ENCODE measurements around the gene MDK.

MDK gene, protein sequence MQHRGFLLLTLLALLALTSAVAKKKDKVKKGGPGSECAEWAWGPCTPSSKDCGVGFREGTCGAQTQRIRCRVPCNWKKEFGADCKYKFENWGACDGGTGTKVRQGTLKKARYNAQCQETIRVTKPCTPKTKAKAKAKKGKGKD

DNA sequence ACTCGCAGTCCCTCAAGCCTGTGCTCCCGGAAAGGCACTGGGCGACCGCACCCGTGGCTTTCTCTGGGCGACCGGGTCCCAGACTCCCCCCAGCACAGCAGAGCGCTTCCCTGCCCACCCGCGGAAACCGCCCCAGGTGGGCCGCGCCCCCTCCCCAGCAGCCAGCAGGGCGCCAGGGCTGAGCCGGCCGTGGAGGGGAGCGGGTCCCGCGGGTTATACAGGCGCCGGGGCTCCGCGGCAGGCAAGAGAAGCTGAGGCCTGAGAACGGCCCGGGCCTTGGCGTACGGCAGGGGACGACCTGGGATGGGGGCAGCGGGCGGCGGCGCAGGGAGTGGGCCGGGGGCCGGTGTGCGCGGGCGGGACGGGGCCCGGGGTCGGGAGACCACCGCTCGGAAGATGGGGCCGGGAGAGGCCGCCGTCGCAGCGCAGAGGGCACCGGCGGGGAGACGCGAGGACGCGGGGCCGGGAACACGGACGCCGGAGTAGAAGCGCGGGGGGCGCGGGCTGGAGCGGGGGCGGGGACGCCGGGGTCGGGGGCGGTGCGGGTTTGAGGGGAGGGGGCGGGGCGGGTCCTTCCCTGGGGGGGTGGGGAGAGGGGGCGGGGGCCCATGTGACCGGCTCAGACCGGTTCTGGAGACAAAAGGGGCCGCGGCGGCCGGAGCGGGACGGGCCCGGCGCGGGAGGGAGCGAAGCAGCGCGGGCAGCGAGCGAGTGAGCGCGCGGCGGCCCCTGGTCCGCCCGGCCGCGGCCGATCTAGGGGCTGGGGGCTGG lies at the start of gene MDK:
Gene MDK, plus strand, starts transcription at position 622 of the 771 bp plus-strand sequence. CDS start 389 bp downstream, outside the sequence.
- Histone ChIP-seq H3K36me3 (ENCODE audit: control insufficient read depth, insufficient read depth, low read length) (peaks cover 27% of the 10 kb centered on the region), H3K9ac (ENCODE audit: low read length) (peak within 1 kb of the TSS; percentile 88), H3K4me3 (ENCODE audit: low read depth, low read length) (peak within 1 kb of the TSS; percentile 95), H3K27me3 (ENCODE audit: control insufficient read depth, insufficient read depth, low read length) (peaks cover 12% of the 10 kb centered on the region; the same call in 1 of the 2 replicates), H3K4me1 (ENCODE audit: control insufficient read depth, insufficient read depth, low read length) (peaks cover 21% of the 10 kb centered on the region), H3K9me3 (ENCODE audit: control insufficient read depth, insufficient read depth, low read depth, low read length) (no peaks in the 10 kb centered on the region), H3K27ac (ENCODE audit: low read depth, low read length) (peak within 1 kb of the TSS; percentile 95)

GRCh38 chr11:46332093-46332567 lies 49.3 kb upstream of the MDK start:
- H3K9ac ChIP-seq (ENCODE audit: low read length): no peak overlapping the region
- no peak overlapping the region for H3K27ac ChIP-seq (ENCODE audit: low read depth, low read length)
- H3K36me3 ChIP-seq (ENCODE audit: control insufficient read depth, insufficient read depth, low read length): no peaks in the 10 kb centered on the region
- H3K9me3 ChIP-seq (ENCODE audit: control insufficient read depth, insufficient read depth, low read depth, low read length): no peaks in the 10 kb centered on the region
- peaks cover 46% of the 10 kb centered on the region for H3K4me1 ChIP-seq (ENCODE audit: control insufficient read depth, insufficient read depth, low read length)
- H3K4me3 ChIP-seq (ENCODE audit: low read depth, low read length): peak overlapping the region; percentile 70
- peaks cover 66% of the 10 kb centered on the region for H3K27me3 ChIP-seq (ENCODE audit: control insufficient read depth, insufficient read depth, low read length)

DNA sequence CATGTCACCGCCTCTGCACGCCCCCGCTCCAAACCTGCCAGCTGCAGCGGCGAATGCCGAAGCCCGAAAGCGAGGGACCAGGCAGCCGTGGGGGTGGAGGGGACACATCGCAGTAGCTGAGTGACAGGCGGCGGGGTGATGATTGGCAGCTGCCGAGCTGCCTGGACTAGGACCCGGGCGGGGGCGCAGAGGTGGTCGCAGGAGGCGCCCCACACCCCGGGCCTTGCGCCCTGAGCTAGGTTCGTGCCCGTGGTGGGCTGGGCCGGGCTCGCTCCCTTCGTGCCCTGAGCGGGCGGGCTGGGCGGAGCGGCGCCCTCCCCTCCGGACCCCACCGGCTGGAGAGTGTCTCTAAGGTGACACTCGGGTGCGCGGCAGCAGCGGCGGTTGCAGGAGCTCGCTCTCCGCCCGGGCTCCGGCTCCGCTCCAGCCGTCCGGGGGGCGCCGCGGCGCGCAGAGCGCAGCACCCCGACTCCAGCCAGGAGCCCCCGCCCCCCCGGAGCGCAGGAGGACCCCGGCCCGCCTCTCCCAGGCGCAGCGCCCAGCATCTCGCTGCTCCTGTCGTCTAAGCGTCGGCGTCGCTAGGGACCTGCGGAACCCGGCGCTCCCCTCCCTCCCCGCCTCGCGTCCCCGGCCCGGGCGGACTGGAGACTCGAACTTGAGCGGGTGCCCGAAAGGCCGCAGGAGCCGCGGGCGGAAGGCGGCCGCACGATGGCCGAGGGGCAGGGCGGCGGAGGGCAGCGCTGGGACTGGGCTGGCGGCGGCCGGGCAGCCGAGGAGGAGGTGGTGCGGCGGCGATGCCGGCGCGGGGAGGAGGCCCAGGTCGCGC lies 48.7 kb upstream of the MDK start:
- Histone ChIP-seq H3K4me3 (ENCODE audit: low read depth, low read length) (peak overlapping the region; percentile 70), H3K4me1 (ENCODE audit: control insufficient read depth, insufficient read depth, low read length) (peaks cover 50% of the 10 kb centered on the region), H3K27ac (ENCODE audit: low read depth, low read length) (no peak overlapping the region), H3K9ac (ENCODE audit: low read length) (peak overlapping the region; percentile 39), H3K27me3 (ENCODE audit: control insufficient read depth, insufficient read depth, low read length) (peaks cover 66% of the 10 kb centered on the region), H3K36me3 (ENCODE audit: control insufficient read depth, insufficient read depth, low read length) (no peaks in the 10 kb centered on the region), H3K9me3 (ENCODE audit: control insufficient read depth, insufficient read depth, low read depth, low read length) (no peaks in the 10 kb centered on the region)

GRCh38 chr11:46333394-46333947 lies 48.0 kb upstream of the MDK start:
- peaks cover 66% of the 10 kb centered on the region for H3K27me3 ChIP-seq (ENCODE audit: control insufficient read depth, insufficient read depth, low read length)
- H3K27ac ChIP-seq (ENCODE audit: low read depth, low read length): no peak overlapping the region
- peak overlapping the region; percentile 70 for H3K4me3 ChIP-seq (ENCODE audit: low read depth, low read length)
- H3K4me1 ChIP-seq (ENCODE audit: control insufficient read depth, insufficient read depth, low read length): peaks cover 56% of the 10 kb centered on the region
- no peaks in the 10 kb centered on the region for H3K36me3 ChIP-seq (ENCODE audit: control insufficient read depth, insufficient read depth, low read length)
- H3K9ac ChIP-seq (ENCODE audit: low read length): peak overlapping the region; percentile 39
- H3K9me3 ChIP-seq (ENCODE audit: control insufficient read depth, insufficient read depth, low read depth, low read length): no peaks in the 10 kb centered on the region

- no peak overlapping the region for H3K27ac ChIP-seq (ENCODE audit: low read depth, low read length)
- H3K4me1 ChIP-seq (ENCODE audit: control insufficient read depth, insufficient read depth, low read length): peaks cover 60% of the 10 kb centered on the region
- H3K9ac ChIP-seq (ENCODE audit: low read length): no peak overlapping the region
- no peaks in the 10 kb centered on the region for H3K36me3 ChIP-seq (ENCODE audit: control insufficient read depth, insufficient read depth, low read length)
- peaks cover 66% of the 10 kb centered on the region for H3K27me3 ChIP-seq (ENCODE audit: control insufficient read depth, insufficient read depth, low read length)
- no peaks in the 10 kb centered on the region for H3K9me3 ChIP-seq (ENCODE audit: control insufficient read depth, insufficient read depth, low read depth, low read length)
- no peak overlapping the region for H3K4me3 ChIP-seq (ENCODE audit: low read depth, low read length)
Measured at GRCh38 chr11:46334211-46334610, 47.3 kb upstream of the MDK start.

DNA sequence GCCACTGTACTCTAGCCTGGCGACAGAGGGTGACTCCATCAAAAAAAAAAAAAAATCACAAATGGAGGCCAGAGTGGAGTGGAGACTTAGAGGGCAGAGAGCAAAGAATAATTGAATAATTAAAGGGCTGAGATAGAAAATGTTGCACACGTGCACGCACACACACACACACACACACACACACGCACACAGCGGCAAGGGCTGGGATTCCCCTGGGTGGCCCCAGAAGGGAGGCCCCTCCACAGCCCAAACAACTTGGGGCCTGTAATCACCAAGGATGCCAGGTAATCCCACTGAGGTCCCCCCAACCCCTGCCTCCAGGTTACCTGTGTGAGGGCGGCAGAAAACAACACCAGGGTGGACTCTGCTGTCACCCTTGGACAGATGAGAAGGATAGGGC lies 46.2 kb upstream of the MDK start:
- Histone ChIP-seq H3K9me3 (ENCODE audit: control insufficient read depth, insufficient read depth, low read depth, low read length) (no peaks in the 10 kb centered on the region), H3K36me3 (ENCODE audit: control insufficient read depth, insufficient read depth, low read length) (no peaks in the 10 kb centered on the region), H3K27me3 (ENCODE audit: control insufficient read depth, insufficient read depth, low read length) (peaks cover 55% of the 10 kb centered on the region), H3K4me1 (ENCODE audit: control insufficient read depth, insufficient read depth, low read length) (peaks cover 66% of the 10 kb centered on the region), H3K27ac (ENCODE audit: low read depth, low read length) (no peak overlapping the region), H3K4me3 (ENCODE audit: low read depth, low read length) (no peak overlapping the region), H3K9ac (ENCODE audit: low read length) (no peak overlapping the region)

- H3K27me3 ChIP-seq (ENCODE audit: control insufficient read depth, insufficient read depth, low read length): peaks cover 48% of the 10 kb centered on the region
- H3K9ac ChIP-seq (ENCODE audit: low read length): no peak overlapping the region
- H3K4me1 ChIP-seq (ENCODE audit: control insufficient read depth, insufficient read depth, low read length): peaks cover 64% of the 10 kb centered on the region
- H3K27ac ChIP-seq (ENCODE audit: low read depth, low read length): no peak overlapping the region
- H3K4me3 ChIP-seq (ENCODE audit: low read depth, low read length): no peak overlapping the region
- no peaks in the 10 kb centered on the region for H3K9me3 ChIP-seq (ENCODE audit: control insufficient read depth, insufficient read depth, low read depth, low read length)
- no peaks in the 10 kb centered on the region for H3K36me3 ChIP-seq (ENCODE audit: control insufficient read depth, insufficient read depth, low read length)
Measured at GRCh38 chr11:46335890-46336562, 45.4 kb upstream of the MDK start.

GRCh38 chr11:46336563-46337180 lies 44.8 kb upstream of the MDK start:
- Histone ChIP-seq H3K9ac (ENCODE audit: low read length) (no peak overlapping the region), H3K27me3 (ENCODE audit: control insufficient read depth, insufficient read depth, low read length) (peaks cover 41% of the 10 kb centered on the region), H3K4me1 (ENCODE audit: control insufficient read depth, insufficient read depth, low read length) (peaks cover 65% of the 10 kb centered on the region), H3K9me3 (ENCODE audit: control insufficient read depth, insufficient read depth, low read depth, low read length) (no peaks in the 10 kb centered on the region), H3K27ac (ENCODE audit: low read depth, low read length) (no peak overlapping the region), H3K4me3 (ENCODE audit: low read depth, low read length) (no peak overlapping the region), H3K36me3 (ENCODE audit: control insufficient read depth, insufficient read depth, low read length) (no peaks in the 10 kb centered on the region)

DNA sequence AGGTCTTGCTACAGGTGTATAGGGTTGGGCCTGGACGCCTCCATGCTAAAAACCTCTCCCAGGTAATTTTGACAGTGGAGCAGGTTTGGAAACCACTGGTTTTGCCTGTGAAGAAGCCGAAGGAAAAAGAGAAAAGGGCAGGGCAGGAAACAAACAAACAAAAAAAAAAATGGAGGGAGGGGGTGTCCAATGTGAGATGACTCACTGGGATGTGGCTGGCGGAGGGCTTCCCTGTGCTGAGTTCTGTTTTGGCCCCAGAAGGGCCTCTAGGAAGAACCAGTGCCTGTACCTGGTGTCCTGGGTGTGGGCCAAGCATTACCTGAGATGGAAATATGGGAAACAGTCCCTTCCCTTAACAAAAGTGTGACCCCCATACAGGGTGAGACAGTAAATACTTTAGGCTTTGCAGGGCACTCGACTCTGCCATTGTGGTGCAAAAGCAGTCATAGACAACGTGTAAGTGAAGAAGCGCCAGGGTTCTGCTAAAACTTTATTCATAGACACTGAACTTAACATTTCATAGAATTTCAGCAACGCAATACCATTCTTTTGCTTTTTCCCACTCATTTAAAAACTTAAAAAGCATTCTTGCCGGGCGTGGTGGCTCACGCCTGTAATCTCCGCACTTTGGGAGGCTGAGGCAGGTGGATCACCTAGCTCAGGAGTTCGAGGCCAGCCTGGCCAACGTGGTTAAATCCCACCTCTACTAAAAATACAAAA lies 43.7 kb upstream of the MDK start:
- peaks cover 30% of the 10 kb centered on the region for H3K27me3 ChIP-seq (ENCODE audit: control insufficient read depth, insufficient read depth, low read length)
- H3K27ac ChIP-seq (ENCODE audit: low read depth, low read length): no peak overlapping the region
- no peak overlapping the region for H3K4me3 ChIP-seq (ENCODE audit: low read depth, low read length)
- H3K36me3 ChIP-seq (ENCODE audit: control insufficient read depth, insufficient read depth, low read length): no peaks in the 10 kb centered on the region
- H3K9ac ChIP-seq (ENCODE audit: low read length): no peak overlapping the region
- no peaks in the 10 kb centered on the region for H3K9me3 ChIP-seq (ENCODE audit: control insufficient read depth, insufficient read depth, low read depth, low read length)
- H3K4me1 ChIP-seq (ENCODE audit: control insufficient read depth, insufficient read depth, low read length): peaks cover 71% of the 10 kb centered on the region

DNA sequence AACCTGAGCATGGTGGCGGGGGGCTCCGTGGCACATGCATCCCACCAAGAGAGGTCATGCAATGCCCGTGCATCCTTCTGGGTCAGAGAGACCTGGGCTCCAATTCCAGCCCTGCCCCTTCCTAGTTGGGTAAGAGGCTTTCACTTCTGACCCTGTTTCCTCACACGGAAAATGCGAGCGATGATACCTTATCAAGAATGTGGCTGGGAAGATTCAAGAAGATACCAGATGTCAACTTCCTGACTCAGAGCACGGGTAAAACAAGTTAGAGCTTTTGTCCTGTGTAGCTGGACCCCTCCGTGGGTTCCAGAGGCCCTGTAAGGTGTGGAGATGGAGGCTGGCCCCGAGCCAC lies 42.9 kb upstream of the MDK start:
- Histone ChIP-seq H3K9ac (ENCODE audit: low read length) (peak overlapping the region; percentile 8), H3K27me3 (ENCODE audit: control insufficient read depth, insufficient read depth, low read length) (peaks cover 22% of the 10 kb centered on the region), H3K9me3 (ENCODE audit: control insufficient read depth, insufficient read depth, low read depth, low read length) (no peaks in the 10 kb centered on the region), H3K27ac (ENCODE audit: low read depth, low read length) (peak overlapping the region; percentile 77; the same call in 1 of the 2 replicates), H3K36me3 (ENCODE audit: control insufficient read depth, insufficient read depth, low read length) (no peaks in the 10 kb centered on the region), H3K4me1 (ENCODE audit: control insufficient read depth, insufficient read depth, low read length) (peaks cover 75% of the 10 kb centered on the region), H3K4me3 (ENCODE audit: low read depth, low read length) (peak overlapping the region; percentile 46)

Measured in HUES6 (cell line).